CD4-positive, alpha-beta T cell treated with Interleukin-2 at 100 ng/mL for 4 hours (primary cell): ENCODE data around the gene WRNIP1.

ENCODE experiments used
- DNase-seq: peaks from one replicate; pipeline ENCODE4 v3.0.0-alpha.2; 2020; ENCODE audit warnings: low spot score

The WRNIP1 gene

GRCh38 chr6:2765166-2765895, at the start of gene WRNIP1:
Gene WRNIP1, plus strand, starts transcription at chr6:2765393. Its CDS starts 230 bp downstream, at chr6:2765623.
- DNase-seq: peak; percentile 98

- no peak for DNase-seq
Measured at GRCh38 chr6:2715737-2716136, 49.5 kb upstream of the WRNIP1 start.

- no peak for DNase-seq
Measured at GRCh38 chr6:2716936-2717700, 48.1 kb upstream of the WRNIP1 start.

- DNase-seq: no peak
Measured at GRCh38 chr6:2718334-2719092, 46.7 kb upstream of the WRNIP1 start.

GRCh38 chr6:2719093-2719455, 46.1 kb upstream of the WRNIP1 start:
- no peak for DNase-seq

- DNase-seq: no peak
Measured at GRCh38 chr6:2721219-2721618, 44.0 kb upstream of the WRNIP1 start.

- DNase-seq: no peak
Measured at GRCh38 chr6:2725364-2725988, 39.7 kb upstream of the WRNIP1 start.

GRCh38 chr6:2725999-2726567, 39.1 kb upstream of the WRNIP1 start:
- no peak for DNase-seq

- DNase-seq: no peak
Measured at GRCh38 chr6:2729921-2730320, 35.3 kb upstream of the WRNIP1 start.

GRCh38 chr6:2730353-2731107, 34.7 kb upstream of the WRNIP1 start:
- no peak for DNase-seq

GRCh38 chr6:2731281-2731909, 33.8 kb upstream of the WRNIP1 start:
- DNase-seq: no peak

GRCh38 chr6:2732503-2733089, 32.6 kb upstream of the WRNIP1 start:
- DNase-seq: no peak

GRCh38 chr6:2733324-2733723, 31.9 kb upstream of the WRNIP1 start:
- peak; percentile 30 for DNase-seq

GRCh38 chr6:2733736-2734480, 31.3 kb upstream of the WRNIP1 start:
- no peak for DNase-seq

GRCh38 chr6:2734488-2735166, 30.6 kb upstream of the WRNIP1 start:
- DNase-seq: no peak

- no peak for DNase-seq
Measured at GRCh38 chr6:2737885-2738284, 27.3 kb upstream of the WRNIP1 start.

- DNase-seq: peak; percentile 57
Measured at GRCh38 chr6:2738373-2738979, 26.7 kb upstream of the WRNIP1 start.

GRCh38 chr6:2739335-2739734, 25.9 kb upstream of the WRNIP1 start:
- DNase-seq: no peak

- no peak for DNase-seq
Measured at GRCh38 chr6:2740581-2740980, 24.6 kb upstream of the WRNIP1 start.
